ENCODE results near the gene COL6A2. TPM values are rescaled to one million over a fixed set of nuclear protein-coding genes. Genes with fewer than 3 reads are reported as not detected.
"Not testable (repeated sequence)": the region's sequence is repeated elsewhere in the genome, so short reads cannot be mapped to it uniquely, and the experiment has no call there.

Gene COL6A2
- total and polyA plus RNA-seq, 10 of the 15 experiments (the other 5 are each of a cell fraction or from before 2014, with no cell fraction given): 0.16 to 1.3 (median 0.34) TPM; not detected in 7

GRCh38 chr21:46173573-46173972 is 75.7 kb downstream of the COL6A2 start:
- intact Hi-C loops (cut with micrococcal nuclease; ENCODE audit: unreplicated experiment) (no loop called here), in situ Hi-C loops (cut with MboI) (no loop called here)
- RAD21 ChIA-PET (ENCODE audit: unreplicated experiment): no interaction called here
- no peak overlapping the region for H3K9ac ChIP-seq (ENCODE audit: control insufficient read depth, insufficient read depth, low read length)
- no peaks in the 10 kb centered on the region for H3K27me3 ChIP-seq (replicated peaks in 1 of 2; ENCODE audit: control insufficient read depth in 2 of 2, insufficient read depth in 2 of 2, low read length in 1 of 2)
- ATAC-seq: no peak
- CTCF ChIA-PET: no interaction called here
- SMC1A ChIA-PET (ENCODE audit: uncharacterized antibody, unreplicated experiment): no interaction called here
- no peak overlapping the region for H3K4me2 ChIP-seq (ENCODE audit: control insufficient read depth, insufficient read depth)
- no peaks in the 10 kb centered on the region for H3K79me2 ChIP-seq (ENCODE audit: control insufficient read depth, insufficient read depth, low read length)
- FAIRE-seq: no peak
- H3K4me3 ChIP-seq: no peak overlapping the region
- H3K27ac ChIP-seq (ENCODE audit: control insufficient read depth, insufficient read depth): no peak overlapping the region
- no peak overlapping the region for H2AFZ ChIP-seq (ENCODE audit: control insufficient read depth, low read depth, low read length)
- WGBS (ENCODE audit: insufficient coverage, insufficient replicate concordance, low lambda C conversion rate, missing lambda C conversion rate): 0% methylated on average over 1 of the region's 1 CpG
- no peaks in the 10 kb centered on the region; the same call in 1 of the 2 replicates for H3K4me1 ChIP-seq (ENCODE audit: control insufficient read depth, insufficient read depth, low read length)
- no TSS peak for BruUV-seq (replicated peaks)
- H4K20me1 ChIP-seq (ENCODE audit: control insufficient read depth, insufficient read depth): no peaks in the 10 kb centered on the region
- H3K9me3 ChIP-seq (replicated peaks; ENCODE audit: control insufficient read depth, insufficient read depth, low read length): peaks cover 2% of the 10 kb centered on the region; the same call in 1 of the 3 replicates
- no peak for TF ChIP-seq EP300 (IDR thresholded peaks at IDR 0.05; ENCODE audit: borderline replicate concordance in 1 of 2, control insufficient read depth in 1 of 2, low read depth in 2 of 2, low read length in 2 of 2)
- no peak for TF ChIP-seq BCL3 (IDR thresholded peaks at IDR 0.05; ENCODE audit: borderline replicate concordance, insufficient read depth, low read depth, low read length, poor library complexity, severe bottlenecking)
- no peak for TF ChIP-seq STAT1 (conservative IDR thresholded peaks at IDR 0.05)
- TF ChIP-seq MAX (IDR thresholded peaks at IDR 0.05; ENCODE audit: low read depth, low read length): no peak
- no peak for TF ChIP-seq KAT2A (conservative IDR thresholded peaks at IDR 0.05; ENCODE audit: control insufficient read depth, low read depth, low read length)
- TF ChIP-seq MYB (IDR thresholded peaks at IDR 0.05; ENCODE audit: borderline replicate concordance, low read depth, low read length): no peak
- no peaks in the 10 kb centered on the region for H3K36me3 ChIP-seq (ENCODE audit: control insufficient read depth in 2 of 2, insufficient read depth in 2 of 2, low read length in 1 of 2)
- POLR2A ChIA-PET: interaction anchor here (0.5 kb wide), 1 partner anchor 11 kb away, joined by 3 read pairs; no protein-coding TSS in a partner anchor
- DNase-seq (ENCODE audit: low read depth, low spot score): no peak

GRCh38 chr21:46176443-46177129 is 78.7 kb downstream of the COL6A2 start:
- H3K4me3 ChIP-seq; H3K4me2 ChIP-seq (ENCODE audit: control insufficient read depth, insufficient read depth); H3K36me3 ChIP-seq (ENCODE audit: control insufficient read depth in 2 of 2, insufficient read depth in 2 of 2, low read length in 1 of 2); in situ Hi-C loops (cut with MboI); ATAC-seq; POLR2A ChIA-PET; H3K79me2 ChIP-seq (ENCODE audit: control insufficient read depth, insufficient read depth, low read length); FAIRE-seq; H3K9ac ChIP-seq (ENCODE audit: control insufficient read depth, insufficient read depth, low read length); H3K4me1 ChIP-seq (ENCODE audit: control insufficient read depth, insufficient read depth, low read length); BruUV-seq (replicated peaks); RAD21 ChIA-PET (ENCODE audit: unreplicated experiment); intact Hi-C loops (cut with micrococcal nuclease; ENCODE audit: unreplicated experiment); H4K20me1 ChIP-seq (ENCODE audit: control insufficient read depth, insufficient read depth); H3K27me3 ChIP-seq (replicated peaks in 1 of 2; ENCODE audit: control insufficient read depth in 2 of 2, insufficient read depth in 2 of 2, low read length in 1 of 2); H3K9me3 ChIP-seq (replicated peaks; ENCODE audit: control insufficient read depth, insufficient read depth, low read length); H3K27ac ChIP-seq (ENCODE audit: control insufficient read depth, insufficient read depth); DNase-seq (ENCODE audit: low read depth, low spot score); H2AFZ ChIP-seq (ENCODE audit: control insufficient read depth, low read depth, low read length): not testable (repeated sequence)
- SMC1A ChIA-PET (ENCODE audit: uncharacterized antibody, unreplicated experiment): interaction anchor here (1.3 to 1.4 kb wide), 2 partner anchors 9 to 23 kb away, joined by 3 read pairs; no protein-coding TSS in a partner anchor
- CTCF ChIA-PET: interaction anchor here (1.4 kb wide), 2 partner anchors 23 to 24 kb away, joined by 4 read pairs; no protein-coding TSS in a partner anchor
- 55% methylated on average over 3 of the region's 3 CpGs for WGBS (ENCODE audit: insufficient coverage, insufficient replicate concordance, low lambda C conversion rate, missing lambda C conversion rate)
